ENCODE results near the gene KRTAP4-12. TPM values are rescaled to one million over a fixed set of nuclear protein-coding genes. Genes with fewer than 3 reads are reported as not detected.
"Not testable (repeated sequence)": the region's sequence is repeated elsewhere in the genome, so short reads cannot be mapped to it uniquely, and the experiment has no call there.

KRTAP4-12 gene
- total RNA-seq, 1 donor from 2014 or later, result not detected

GRCh38 chr17:41096055-41096454 is 27.9 kb downstream of the KRTAP4-12 start:
- DNase-seq (ENCODE audit: low spot score), result no peak

- DNase-seq (ENCODE audit: low spot score), result not testable (repeated sequence)
Observed at GRCh38 chr17:41088760-41089352, 35.1 kb downstream of the KRTAP4-12 start.

- DNase-seq (ENCODE audit: low spot score), result not testable (repeated sequence)
Observed at GRCh38 chr17:41084100-41084856, 39.7 kb downstream of the KRTAP4-12 start, which contains the start of gene KRTAP4-7. KRTAP4-7 (plus strand) TSS chr17:41084150; CDS start chr17:41084207, 57 bp downstream.

- DNase-seq (ENCODE audit: low spot score), result not testable (repeated sequence)
Observed at GRCh38 chr17:41083427-41083826, 40.6 kb downstream of the KRTAP4-12 start.

- no peak for DNase-seq (ENCODE audit: low spot score)
Observed at GRCh38 chr17:41082626-41083025, 41.4 kb downstream of the KRTAP4-12 start.

GRCh38 chr17:41076788-41077187 is 47.2 kb downstream of the KRTAP4-12 start:
- no peak for DNase-seq (ENCODE audit: low spot score)

- DNase-seq (ENCODE audit: low spot score), result no peak
Observed at GRCh38 chr17:41073676-41074075, 50.3 kb downstream of the KRTAP4-12 start.

Other genes starting within 250 kb of the KRTAP4-12 start
- 4.7 TPM for gene KRT20, start 238.9 kb downstream of the KRTAP4-12 start, total RNA-seq
- 3.9 TPM for gene KRT23, start 186.5 kb downstream of the KRTAP4-12 start, total RNA-seq
- gene KRT39, start 157.2 kb downstream of the KRTAP4-12 start, total RNA-seq, result not detected
- not detected for gene KRT40, start 139.9 kb downstream of the KRTAP4-12 start, total RNA-seq
- not detected for gene KRTAP3-3, start 130.0 kb downstream of the KRTAP4-12 start, total RNA-seq
- not detected for gene KRTAP3-2, start 124.3 kb downstream of the KRTAP4-12 start, total RNA-seq
- not detected for gene KRTAP3-1, start 115.1 kb downstream of the KRTAP4-12 start, total RNA-seq
- gene KRTAP1-5, start 97.0 kb downstream of the KRTAP4-12 start, total RNA-seq, result not detected
- not detected for gene KRTAP1-4, start 94.0 kb downstream of the KRTAP4-12 start, total RNA-seq
- not detected for gene KRTAP1-3, start 89.3 kb downstream of the KRTAP4-12 start, total RNA-seq
- not detected for gene KRTAP1-1, start 82.7 kb downstream of the KRTAP4-12 start, total RNA-seq
- not detected for gene KRTAP2-1, start 76.9 kb downstream of the KRTAP4-12 start, total RNA-seq
- gene KRTAP2-2, start 69.0 kb downstream of the KRTAP4-12 start, total RNA-seq, result not detected
- not detected for gene KRTAP2-3, start 64.1 kb downstream of the KRTAP4-12 start, total RNA-seq
- gene KRTAP2-4, start 58.3 kb downstream of the KRTAP4-12 start, total RNA-seq, result not detected
- gene KRTAP4-7, start 40.0 kb downstream of the KRTAP4-12 start, total RNA-seq, result not detected
- gene KRTAP4-8, start 26.0 kb downstream of the KRTAP4-12 start, total RNA-seq, result not detected
- not detected for gene KRTAP4-16, start 22.0 kb downstream of the KRTAP4-12 start, total RNA-seq
- gene KRTAP4-9, start 18.8 kb downstream of the KRTAP4-12 start, total RNA-seq, result not detected
- gene KRTAP4-11, start 5.8 kb downstream of the KRTAP4-12 start, total RNA-seq, result not detected
- gene KRTAP4-6, start 16.4 kb upstream of the KRTAP4-12 start, total RNA-seq, result not detected
- gene KRTAP4-5, start 25.6 kb upstream of the KRTAP4-12 start, total RNA-seq, result not detected
- not detected for gene KRTAP4-4, start 36.6 kb upstream of the KRTAP4-12 start, total RNA-seq
- not detected for gene KRTAP4-3, start 44.0 kb upstream of the KRTAP4-12 start, total RNA-seq
- not detected for gene KRTAP4-2, start 54.0 kb upstream of the KRTAP4-12 start, total RNA-seq
- not detected for gene KRTAP4-1, start 60.7 kb upstream of the KRTAP4-12 start, total RNA-seq
- gene KRTAP9-1, start 65.7 kb upstream of the KRTAP4-12 start, total RNA-seq, result not detected
- not detected for gene KRTAP9-2, start 102.5 kb upstream of the KRTAP4-12 start, total RNA-seq
- gene KRTAP9-3, start 108.3 kb upstream of the KRTAP4-12 start, total RNA-seq, result not detected
- not detected for gene KRTAP9-8, start 113.8 kb upstream of the KRTAP4-12 start, total RNA-seq
- gene KRTAP9-4, start 125.5 kb upstream of the KRTAP4-12 start, total RNA-seq, result not detected
- not detected for gene KRTAP9-9, start 131.2 kb upstream of the KRTAP4-12 start, total RNA-seq
- not detected for gene KRTAP9-6, start 141.2 kb upstream of the KRTAP4-12 start, total RNA-seq
- gene KRTAP9-7, start 151.5 kb upstream of the KRTAP4-12 start, total RNA-seq, result not detected
- gene KRTAP29-1, start 178.7 kb upstream of the KRTAP4-12 start, total RNA-seq, result not detected
- gene KRTAP16-1, start 185.1 kb upstream of the KRTAP4-12 start, total RNA-seq, result not detected
- gene KRTAP17-1, start 191.5 kb upstream of the KRTAP4-12 start, total RNA-seq, result not detected
- not detected for gene KRT33A, start 226.6 kb upstream of the KRTAP4-12 start, total RNA-seq
- not detected for gene KRT33B, start 245.6 kb upstream of the KRTAP4-12 start, total RNA-seq